Testis (tissue), 3 donors: Measurements from ENCODE around the gene TXNDC16. TPM values are rescaled to one million over a fixed set of nuclear protein-coding genes. Genes with fewer than 3 reads are reported as not detected.

Source experiments
- DNase-seq: peaks from one replicate; pipeline ENCODE4 v3.0.0-alpha.2; 2019
- H3K27ac ChIP-seq, 2 donors: fragments of 200-600 bp; sonication (generic); one replicate each; pipeline ENCODE4 v1.5.1; 2019
- H3K27me3 ChIP-seq: fragments of 200-600 bp; sonication (generic); one replicate; pipeline ENCODE4 v1.5.1; 2019
- H3K36me3 ChIP-seq: fragments of 200-600 bp; sonication (generic); one replicate; pipeline ENCODE4 v1.5.1; 2017; ENCODE audit warnings: low read depth; ENCODE audit errors: missing control alignments
- H3K4me1 ChIP-seq: fragments of 200-600 bp; sonication (generic); one replicate; pipeline ENCODE4 v1.5.1; 2019
- H3K4me3 ChIP-seq, 2 donors: fragments of 200-600 bp; sonication (generic); one replicate each; pipeline ENCODE4 v1.5.1; 2017 to 2019
- H3K9me3 ChIP-seq: fragments of 200-600 bp; sonication (generic); one replicate; pipeline ENCODE4 v1.5.1; 2017
- CTCF ChIP-seq, 3 experiments: fragments of 450-650 bp in 2 of 3; fragments of 200-600 bp in 1 of 3; sonication (generic) in 1 of 3; IDR thresholded peaks; one replicate each; pipeline ENCODE4 v1.5.1; 2016 to 2019; ENCODE audit warnings: antibody characterized with exemption in 3 of 3, mild to moderate bottlenecking in 2 of 3, moderate library complexity in 1 of 3
- POLR2A ChIP-seq: fragments of 450-650 bp; IDR thresholded peaks from one replicate; pipeline ENCODE4 v1.6.1; 2017; ENCODE audit warnings: antibody characterized with exemption, mild to moderate bottlenecking, moderate library complexity
- whole genome bisulfite sequencing, 2 donors: methylation state at CpG; one replicate each; pipeline ENCODE4 v1.1.5; 2018; 5-methylcytosine and 5-hydroxymethylcytosine counted together
- intact Hi-C: fragments of 100-400 bp; cut with DNase I; formaldehyde crosslinking; loops from one replicate; pipeline ENCODE4 v1.15.1; 2023; ENCODE audit warnings: low total_unique reads
- polyA plus RNA-seq: library from polyadenylated mRNA; stranded (reverse); fragments of 350-450 nt; fragmentation: Illumina TruSeq; extraction: RNeasy Lipid Tissue Mini Kit (QIAGEN cat#74804); gene quantifications from one replicate; pipeline ENCODE4 v1.2.3, GENCODE V29; 2014; ENCODE audit warnings: low read depth, low replicate concordance; ENCODE audit not compliant: insufficient read depth
- total RNA-seq, 2 donors: library from RNA; depleted of rRNA; stranded (reverse); fragments of >200 nt; gene quantifications; one replicate each; pipeline ENCODE4 v1.2.3, GENCODE V29; 2016

Gene TXNDC16
- total and polyA plus RNA-seq, 3 donors from 2014 or later, result 11.9 to 21.5 (median 15.8) TPM

- H3K4me1 ChIP-seq, result no peaks in the 10 kb centered on the region
- TF ChIP-seq CTCF (IDR thresholded peaks at IDR 0.05), result no peak
- TF ChIP-seq POLR2A, result no peak
- DNase-seq, result no peak
- no peak overlapping the region for H3K4me3 ChIP-seq
- 71 to 78% methylated on average over 2 of the region's 2 CpGs for WGBS, 2 donors
- no peaks in the 10 kb centered on the region for H3K9me3 ChIP-seq
- no peaks in the 10 kb centered on the region for H3K27me3 ChIP-seq
- H3K27ac ChIP-seq, result no peak overlapping the region
- H3K36me3 ChIP-seq, result no peaks in the 10 kb centered on the region
- intact Hi-C loops, result no loop called here
Observed at GRCh38 chr14:52422650-52423356, 129.5 kb downstream of the TXNDC16 start.

GRCh38 chr14:52417139-52417538 lies 135.2 kb downstream of the TXNDC16 start:
- no peak for TF ChIP-seq CTCF (IDR thresholded peaks at IDR 0.05)
- no peak for TF ChIP-seq POLR2A
- Histone ChIP-seq H3K9me3 (no peaks in the 10 kb centered on the region), H3K4me1 (no peaks in the 10 kb centered on the region), H3K36me3 (no peaks in the 10 kb centered on the region), H3K27me3 (no peaks in the 10 kb centered on the region), H3K27ac (no peak overlapping the region), H3K4me3 (no peak overlapping the region)
- 48 to 91% methylated on average over 2 of the region's 2 CpGs for WGBS, 2 donors
- intact Hi-C loops, result no loop called here
- no peak for DNase-seq

- 67 to 71% methylated on average over 7 of the region's 7 CpGs for WGBS, 2 donors
- DNase-seq, result no peak
- Histone ChIP-seq H3K4me3 (no peak overlapping the region), H3K27me3 (no peaks in the 10 kb centered on the region), H3K27ac (no peak overlapping the region), H3K36me3 (no peaks in the 10 kb centered on the region), H3K4me1 (no peaks in the 10 kb centered on the region), H3K9me3 (no peaks in the 10 kb centered on the region)
- intact Hi-C loops, result no loop called here
- TF ChIP-seq POLR2A, result no peak
- no peak for TF ChIP-seq CTCF (IDR thresholded peaks at IDR 0.05)
Observed at GRCh38 chr14:52413729-52414408, 138.4 kb downstream of the TXNDC16 start.

GRCh38 chr14:52412426-52412825 lies 139.9 kb downstream of the TXNDC16 start:
- Histone ChIP-seq H3K27ac (no peak overlapping the region), H3K9me3 (no peaks in the 10 kb centered on the region), H3K4me1 (no peaks in the 10 kb centered on the region), H3K4me3 (no peak overlapping the region), H3K36me3 (no peaks in the 10 kb centered on the region), H3K27me3 (no peaks in the 10 kb centered on the region)
- 69 to 72% methylated on average over 1 of the region's 1 CpG for WGBS, 2 donors
- TF ChIP-seq CTCF (IDR thresholded peaks at IDR 0.05) (no peak), POLR2A (no peak)
- DNase-seq, result no peak
- intact Hi-C loops, result no loop called here
